ENCODE data around the gene ADARB2.

- no peak for TF ChIP-seq CTCF (IDR thresholded peaks at IDR 0.05)
- no peak for TF ChIP-seq EP300 (IDR thresholded peaks at IDR 0.05)
Measured at GRCh38 chr10:1731592-1731991, 5.7 kb downstream of the ADARB2 start.

All from esophagus muscularis mucosa (tissue), 3 donors.